OCI-LY1 (cell line): ENCODE data around the gene TGFBR3L.
"Not testable (repeated sequence)": the region's sequence is repeated elsewhere in the genome, so short reads cannot be mapped to it uniquely, and the experiment has no call there.

Experiments
- H2AFZ ChIP-seq: fragments of 200-600 bp; sonication (generic), shearing (Covaris generic); 2 replicates; pipeline ENCODE4 v1.6.0; 2014; ENCODE audit warnings: antibody characterized with exemption, mild to moderate bottlenecking, low read length
- H3F3A ChIP-seq: fragments of 200-600 bp; sonication (generic), shearing (Covaris generic); 2 replicates; pipeline ENCODE4 v1.6.0; 2014; ENCODE audit warnings: mild to moderate bottlenecking, antibody characterized with exemption, low read length, moderate library complexity; ENCODE audit not compliant: insufficient read depth
- H3K27ac ChIP-seq: fragments of 200-600 bp; sonication (generic); 2 replicates; pipeline ENCODE4 v1.5.1; 2014; ENCODE audit warnings: low read length, mixed run types, mild to moderate bottlenecking, low read depth; ENCODE audit not compliant: poor library complexity, severe bottlenecking
- H3K27me3 ChIP-seq: fragments of 200-600 bp; sonication (generic); 2 replicates; pipeline ENCODE4 v1.6.0; 2014; ENCODE audit warnings: antibody characterized with exemption, mild to moderate bottlenecking, low read length, moderate library complexity; ENCODE audit not compliant: insufficient read depth
- H3K36me3 ChIP-seq: fragments of 200-600 bp; sonication (generic); 2 replicates; pipeline ENCODE4 v1.6.1; 2014; ENCODE audit warnings: mild to moderate bottlenecking, antibody characterized with exemption, low read length, moderate library complexity, mixed read lengths; ENCODE audit not compliant: insufficient read depth
- H3K4me1 ChIP-seq: fragments of 200-600 bp; sonication (generic); 2 replicates; pipeline ENCODE4 v1.5.1; 2014; ENCODE audit warnings: mild to moderate bottlenecking, low read length, moderate library complexity; ENCODE audit not compliant: insufficient read depth, severe bottlenecking
- H3K4me2 ChIP-seq: fragments of 200-600 bp; sonication (generic), shearing (Covaris generic); 2 replicates; pipeline ENCODE4 v1.6.1; 2014; ENCODE audit warnings: low read length
- H3K4me3 ChIP-seq: fragments of 200-600 bp; sonication (generic); 2 replicates; pipeline ENCODE4 v1.5.1; 2014; ENCODE audit warnings: low read length, low read depth, mild to moderate bottlenecking, mixed read lengths; ENCODE audit not compliant: poor library complexity, severe bottlenecking
- H3K79me2 ChIP-seq: fragments of 200-600 bp; shearing (Covaris generic); 2 replicates; pipeline ENCODE4 v1.6.1; 2016; ENCODE audit warnings: mixed run types, low read length, mixed read lengths; ENCODE audit not compliant: insufficient read depth
- H3K9ac ChIP-seq: fragments of 200-600 bp; sonication (generic), shearing (Covaris generic); 2 replicates; pipeline ENCODE4 v1.6.1; 2014; ENCODE audit warnings: mild to moderate bottlenecking, low read length, mixed read lengths
- H3K9me2 ChIP-seq: fragments of 200-600 bp; sonication (generic), shearing (Covaris generic); 2 replicates; pipeline ENCODE4 v1.6.1; 2014; ENCODE audit warnings: low read depth, mild to moderate bottlenecking, low read length, mixed read lengths
- H3K9me3 ChIP-seq: fragments of 200-600 bp; shearing (Covaris generic); 2 replicates; pipeline ENCODE4 v1.6.1; 2014; ENCODE audit warnings: low read length, mixed read lengths
- H4K20me1 ChIP-seq: fragments of 200-600 bp; sonication (generic), shearing (Covaris generic); 2 replicates; pipeline ENCODE4 v1.6.0; 2016; ENCODE audit warnings: mild to moderate bottlenecking, low read length; ENCODE audit not compliant: insufficient read depth
- CTCF ChIP-seq: fragments of 200-600 bp; sonication (generic), shearing (Covaris generic); IDR thresholded peaks from 2 replicates; pipeline ENCODE4 v1.5.1; 2017; ENCODE audit warnings: mild to moderate bottlenecking, antibody characterized with exemption, low read length, moderate library complexity, mixed read lengths
- EZH2 ChIP-seq: fragments of 200-600 bp; sonication (generic), shearing (Covaris generic); IDR thresholded peaks from 2 replicates; pipeline ENCODE4 v1.8.0; 2017; ENCODE audit warnings: borderline replicate concordance, mixed run types, mild to moderate bottlenecking, antibody characterized with exemption, low read length, moderate library complexity, mixed read lengths

Gene TGFBR3L

GRCh38 chr19:7955696-7956095, 41.1 kb downstream of the TGFBR3L start:
- Histone ChIP-seq H3K4me2 (no peak overlapping the region), H3K9ac (no peak overlapping the region), H2AFZ (no peak overlapping the region), H3K27me3 (no peaks in the 10 kb centered on the region), H3K9me2 (no peaks in the 10 kb centered on the region), H3K27ac (no peak overlapping the region), H3F3A (no peaks in the 10 kb centered on the region), H3K9me3 (no peaks in the 10 kb centered on the region), H3K79me2 (no peaks in the 10 kb centered on the region), H3K4me3 (no peak overlapping the region), H3K36me3 (peaks cover 28% of the 10 kb centered on the region), H4K20me1 (no peaks in the 10 kb centered on the region), H3K4me1 (no peaks in the 10 kb centered on the region)
- TF ChIP-seq EZH2 = no peak

GRCh38 chr19:7959211-7959610, 44.6 kb downstream of the TGFBR3L start:
- Histone ChIP-seq H3K36me3 (peaks cover 63% of the 10 kb centered on the region), H2AFZ (no peak overlapping the region), H4K20me1 (no peaks in the 10 kb centered on the region), H3K79me2 (no peaks in the 10 kb centered on the region), H3K27ac (no peak overlapping the region), H3K4me3 (no peak overlapping the region), H3K4me2 (no peak overlapping the region), H3F3A (no peaks in the 10 kb centered on the region), H3K9me3 (no peaks in the 10 kb centered on the region), H3K9me2 (no peaks in the 10 kb centered on the region), H3K27me3 (no peaks in the 10 kb centered on the region), H3K9ac (no peak overlapping the region), H3K4me1 (no peaks in the 10 kb centered on the region)
- TF ChIP-seq EZH2 (no peak), CTCF (no peak)

- H3K27me3 ChIP-seq, H3F3A ChIP-seq, H3K9me2 ChIP-seq, H3K9ac ChIP-seq, H3K4me1 ChIP-seq, H3K79me2 ChIP-seq, H3K4me3 ChIP-seq, H3K4me2 ChIP-seq, H2AFZ ChIP-seq, H4K20me1 ChIP-seq, H3K9me3 ChIP-seq, H3K27ac ChIP-seq: not testable (repeated sequence)
- H3K36me3 ChIP-seq = peaks cover 81% of the 10 kb centered on the region
Measured at GRCh38 chr19:7961082-7961481, 46.5 kb downstream of the TGFBR3L start.

GRCh38 chr19:7961920-7962626, 47.4 kb downstream of the TGFBR3L start:
- H3K4me1 ChIP-seq = no peaks in the 10 kb centered on the region
- no peaks in the 10 kb centered on the region for H4K20me1 ChIP-seq
- no peaks in the 10 kb centered on the region for H3F3A ChIP-seq
- no peak overlapping the region for H3K9ac ChIP-seq
- H3K4me2 ChIP-seq = no peak overlapping the region
- no peak for TF ChIP-seq EZH2
- no peak overlapping the region for H3K27ac ChIP-seq
- peaks cover 91% of the 10 kb centered on the region for H3K36me3 ChIP-seq
- no peak overlapping the region for H3K4me3 ChIP-seq
- no peaks in the 10 kb centered on the region for H3K9me3 ChIP-seq
- H3K9me2 ChIP-seq = no peaks in the 10 kb centered on the region
- no peaks in the 10 kb centered on the region for H3K79me2 ChIP-seq
- H3K27me3 ChIP-seq = no peaks in the 10 kb centered on the region
- no peak overlapping the region for H2AFZ ChIP-seq
